Measurements from ENCODE around the gene HJURP. TPM values are rescaled to one million over a fixed set of nuclear protein-coding genes. Genes with fewer than 3 reads are reported as not detected.

HJURP gene
- total and polyA plus RNA-seq, 9 of the 15 experiments (the other 6 are each of a cell fraction or from before 2014, with no cell fraction given) = 13.8 to 102 (median 28.3) TPM

- Histone ChIP-seq H4K20me1 (replicated peaks; ENCODE audit: control insufficient read depth, insufficient read depth, low read length) (peaks cover 9% of the 10 kb centered on the region; the same call in 1 of the 2 replicates), H3K4me3 (no peak overlapping the region), H3K9ac (ENCODE audit: insufficient read depth in 1 of 2, low read depth in 2 of 2, low read length in 2 of 2) (no peak overlapping the region), H3K4me1 (replicated peaks in 1 of 2; ENCODE audit: control insufficient read depth in 2 of 2, insufficient read depth in 2 of 2, low read length in 2 of 2) (no peaks in the 10 kb centered on the region), H3K36me3 (ENCODE audit: control insufficient read depth, insufficient read depth, low read length) (peaks cover 98% of the 10 kb centered on the region), H3K4me2 (ENCODE audit: insufficient read depth, low read length) (no peak overlapping the region), H3K9me1 (ENCODE audit: control insufficient read depth, insufficient read depth, low read length) (no peaks in the 10 kb centered on the region), H3K27ac (ENCODE audit: extremely low read depth, low read depth, low read length) (no peak overlapping the region), H3K27me3 (ENCODE audit: control insufficient read depth in 2 of 2, insufficient read depth in 2 of 2, low read length in 2 of 2) (no peaks in the 10 kb centered on the region), H2AFZ (ENCODE audit: low read depth, low read length) (no peak overlapping the region), H3K9me3 (replicated peaks; ENCODE audit: control insufficient read depth, insufficient read depth, low read depth, low read length) (no peaks in the 10 kb centered on the region), H3K79me2 (ENCODE audit: control insufficient read depth, insufficient read depth, low read length) (peaks cover 80% of the 10 kb centered on the region)
- FAIRE-seq = no peak
- CTCF ChIA-PET (ENCODE audit: low intra/inter-chr PET ratio) = no interaction called here
- no peak for DNase-seq (ENCODE audit: extremely low read depth in 1 of 4, low spot score in 3 of 4)
- POLR2A ChIA-PET = interaction anchor here (0.5 to 1.3 kb wide), 5 partner anchors 9 to 715 kb away, joined by 4 to 5 read pairs (median 4); partner anchors contain the start of gene HJURP
- in situ Hi-C loops (cut with MboI) = no loop called here
- TF ChIP-seq SIN3B (IDR thresholded peaks at IDR 0.05; ENCODE audit: low read depth) (no peak), CBFA2T2 (conservative IDR thresholded peaks at IDR 0.05) (no peak), ZNF165 (CRISPR knock-in tag; IDR thresholded peaks at IDR 0.05; ENCODE audit: borderline replicate concordance) (no peak), POLR2A (conservative IDR thresholded peaks at IDR 0.05) (no peak), SIX5 (IDR thresholded peaks at IDR 0.05; ENCODE audit: borderline replicate concordance in 1 of 2, insufficient read depth in 1 of 2, low read depth in 1 of 2, low read length in 2 of 2) (no peak), BRD4 (IDR thresholded peaks at IDR 0.05) (no peak), DACH1 (IDR thresholded peaks at IDR 0.05; ENCODE audit: partially characterized antibody) (no peak), PHF21A (IDR thresholded peaks at IDR 0.05; ENCODE audit: borderline replicate concordance, low read depth) (no peak), SMAD3 (CRISPR knock-in tag; conservative IDR thresholded peaks at IDR 0.05) (no peak), ZNF24 (IDR thresholded peaks at IDR 0.05) (no peak), RFX5 (IDR thresholded peaks at IDR 0.05; ENCODE audit: low read depth, low read length) (no peak), CREM (IDR thresholded peaks at IDR 0.05; ENCODE audit: low read depth) (no peak), POLR3G (IDR thresholded peaks at IDR 0.05; ENCODE audit: extremely low read depth, insufficient read length, insufficient replicate concordance) (no peak), CSDE1 (IDR thresholded peaks at IDR 0.05) (no peak)
- TF ChIP-seq, protein P1, sequence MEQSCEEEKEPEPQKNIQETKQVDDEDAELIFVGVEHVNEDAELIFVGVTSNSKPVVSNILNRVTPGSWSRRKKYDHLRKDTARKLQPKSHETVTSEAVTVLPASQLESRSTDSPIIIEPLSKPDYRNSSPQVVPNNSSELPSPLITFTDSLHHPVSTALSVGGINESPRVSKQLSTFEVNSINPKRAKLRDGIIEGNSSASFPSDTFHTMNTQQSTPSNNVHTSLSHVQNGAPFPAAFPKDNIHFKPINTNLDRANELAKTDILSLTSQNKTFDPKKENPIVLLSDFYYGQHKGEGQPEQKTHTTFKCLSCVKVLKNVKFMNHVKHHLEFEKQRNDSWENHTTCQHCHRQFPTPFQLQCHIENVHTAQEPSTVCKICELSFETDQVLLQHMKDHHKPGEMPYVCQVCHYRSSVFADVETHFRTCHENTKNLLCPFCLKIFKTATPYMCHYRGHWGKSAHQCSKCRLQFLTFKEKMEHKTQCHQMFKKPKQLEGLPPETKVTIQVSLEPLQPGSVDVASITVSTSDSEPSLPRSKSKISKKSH (CRISPR knock-in tag; IDR thresholded peaks at IDR 0.05) = no peak
- no TSS peak for BruUV-seq (replicated peaks)
- intact Hi-C loops (cut with micrococcal nuclease) = no loop called here
- WGBS (ENCODE audit: insufficient coverage, low coverage, missing lambda C conversion rate) = 100% methylated on average over 1 of the region's 1 CpG
- no peak for ATAC-seq
Measured at GRCh38 chr2:233845301-233846060, 8.9 kb downstream of the HJURP start.

All from K562 (cell line).